Neural cell (in vitro differentiated cells): ENCODE results near the gene TAB2.

Source experiments
- CTCF ChIP-seq: fragments of 450-650 bp; IDR thresholded peaks from 2 replicates; pipeline ENCODE4 v1.5.1; 2014; ENCODE audit warnings: antibody characterized with exemption, mild to moderate bottlenecking, moderate library complexity; ENCODE audit not compliant: poor library complexity, severe bottlenecking
- EP300 ChIP-seq: fragments of 450-650 bp; conservative IDR thresholded peaks from 2 replicates; pipeline ENCODE4 v1.6.1; 2014; ENCODE audit warnings: antibody characterized with exemption, mild to moderate bottlenecking, moderate library complexity; ENCODE audit not compliant: poor library complexity, severe bottlenecking
- EZH2 ChIP-seq: fragments of 200-600, 300-800 bp; shearing (Covaris generic), sonication (generic); IDR thresholded peaks from 2 replicates; pipeline ENCODE4 v1.6.1; 2014; ENCODE audit warnings: antibody characterized with exemption, low read length, borderline replicate concordance, mild to moderate bottlenecking; ENCODE audit not compliant: insufficient read depth, poor library complexity, severe bottlenecking
- MXI1 ChIP-seq: fragments of 450-650 bp; conservative IDR thresholded peaks from 2 replicates; pipeline ENCODE4 v1.6.1; 2014; ENCODE audit warnings: antibody characterized with exemption, mild to moderate bottlenecking; ENCODE audit not compliant: poor library complexity, severe bottlenecking
- POLR2AphosphoS5 ChIP-seq: IDR thresholded peaks from 2 replicates; pipeline ENCODE4 v1.6.1; 2012
- RAD21 ChIP-seq: fragments of 450-650 bp; conservative IDR thresholded peaks from 2 replicates; pipeline ENCODE4 v1.6.1; 2014; ENCODE audit warnings: antibody characterized with exemption, mild to moderate bottlenecking, moderate library complexity
- REST ChIP-seq: IDR thresholded peaks from 2 replicates; pipeline ENCODE4 v1.6.1; 2012; ENCODE audit warnings: borderline replicate concordance

GRCh38 chr6:149334201-149334600, 16.7 kb downstream of the TAB2 start:
- no peak for TF ChIP-seq CTCF
- no peak for TF ChIP-seq REST
- TF ChIP-seq POLR2AphosphoS5, result no peak
- no peak for TF ChIP-seq MXI1
- TF ChIP-seq EP300, result no peak
- no peak for TF ChIP-seq RAD21
- no peak for TF ChIP-seq EZH2
